Measurements from ENCODE around the gene ERFE. TPM values are rescaled to one million over a fixed set of nuclear protein-coding genes. Genes with fewer than 3 reads are reported as not detected.

ERFE gene
- total and polyA plus RNA-seq, 2 donors (not counting 3 experiments of a cell fraction or from before 2014, with no cell fraction given) = 0.65 to 1.2 TPM

DNA sequence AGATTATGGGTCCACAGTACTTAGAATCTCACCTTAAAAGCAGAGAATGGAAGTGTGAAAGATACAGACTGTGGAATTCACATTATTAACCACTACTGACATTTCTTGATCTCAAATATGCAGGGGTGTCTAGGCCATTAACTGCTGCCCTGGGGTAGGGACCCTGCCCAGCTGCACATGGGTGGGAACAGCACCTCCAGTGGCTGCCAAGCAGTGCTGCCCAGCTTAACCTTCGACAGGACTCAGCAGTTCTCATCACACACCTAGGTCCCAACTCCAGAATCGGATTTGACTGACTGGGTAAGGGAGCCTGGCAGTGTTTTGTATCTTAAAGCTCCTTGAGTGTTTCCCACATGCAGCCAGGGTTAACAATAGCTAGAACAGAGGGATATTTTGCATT is 14.9 kb downstream of the ERFE start:
- POLR2A ChIA-PET = no interaction called here
- no peaks in the 10 kb centered on the region for H3K9me1 ChIP-seq (replicated peaks; ENCODE audit: control insufficient read depth, extremely low read depth, insufficient read depth, low read length)
- no peaks in the 10 kb centered on the region for H4K20me1 ChIP-seq (replicated peaks; ENCODE audit: control insufficient read depth, extremely low read depth, insufficient read depth, low read length)
- dilution Hi-C loops (cut with MboI; ENCODE audit: extremely low pct_ligation_motif_present, low sequenced_read_pairs) (no loop called here), intact Hi-C loops (cut with micrococcal nuclease) (no loop called here)
- CTCF ChIA-PET = no interaction called here
- TF ChIP-seq EZH2 (IDR thresholded peaks at IDR 0.05; ENCODE audit: borderline replicate concordance, low read depth, low read length, severe bottlenecking) (no peak), GATA2 (IDR thresholded peaks at IDR 0.05; ENCODE audit: insufficient read depth, insufficient read length, low read depth, low read length) (no peak), POLR2AphosphoS5 (IDR thresholded peaks at IDR 0.05; ENCODE audit: insufficient read depth, low read depth, low read length) (no peak), MYC (IDR thresholded peaks at IDR 0.05; ENCODE audit: low read depth, low read length) (no peak), JUN (IDR thresholded peaks at IDR 0.05; ENCODE audit: borderline replicate concordance, insufficient read depth, insufficient read length, low read depth) (no peak), FOS (IDR thresholded peaks at IDR 0.05; ENCODE audit: borderline replicate concordance, insufficient read depth, low read length) (no peak), POLR2A (IDR thresholded peaks at IDR 0.05; ENCODE audit: low read depth, low read length) (no peak)
- TF ChIP-seq, protein P1, sequence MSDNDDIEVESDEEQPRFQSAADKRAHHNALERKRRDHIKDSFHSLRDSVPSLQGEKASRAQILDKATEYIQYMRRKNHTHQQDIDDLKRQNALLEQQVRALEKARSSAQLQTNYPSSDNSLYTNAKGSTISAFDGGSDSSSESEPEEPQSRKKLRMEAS (IDR thresholded peaks at IDR 0.05; ENCODE audit: insufficient read depth, insufficient read length) = no peak
- TF ChIP-seq, protein P2, sequence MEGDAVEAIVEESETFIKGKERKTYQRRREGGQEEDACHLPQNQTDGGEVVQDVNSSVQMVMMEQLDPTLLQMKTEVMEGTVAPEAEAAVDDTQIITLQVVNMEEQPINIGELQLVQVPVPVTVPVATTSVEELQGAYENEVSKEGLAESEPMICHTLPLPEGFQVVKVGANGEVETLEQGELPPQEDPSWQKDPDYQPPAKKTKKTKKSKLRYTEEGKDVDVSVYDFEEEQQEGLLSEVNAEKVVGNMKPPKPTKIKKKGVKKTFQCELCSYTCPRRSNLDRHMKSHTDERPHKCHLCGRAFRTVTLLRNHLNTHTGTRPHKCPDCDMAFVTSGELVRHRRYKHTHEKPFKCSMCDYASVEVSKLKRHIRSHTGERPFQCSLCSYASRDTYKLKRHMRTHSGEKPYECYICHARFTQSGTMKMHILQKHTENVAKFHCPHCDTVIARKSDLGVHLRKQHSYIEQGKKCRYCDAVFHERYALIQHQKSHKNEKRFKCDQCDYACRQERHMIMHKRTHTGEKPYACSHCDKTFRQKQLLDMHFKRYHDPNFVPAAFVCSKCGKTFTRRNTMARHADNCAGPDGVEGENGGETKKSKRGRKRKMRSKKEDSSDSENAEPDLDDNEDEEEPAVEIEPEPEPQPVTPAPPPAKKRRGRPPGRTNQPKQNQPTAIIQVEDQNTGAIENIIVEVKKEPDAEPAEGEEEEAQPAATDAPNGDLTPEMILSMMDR (IDR thresholded peaks at IDR 0.05; ENCODE audit: extremely low read depth in 1 of 2, insufficient read depth in 1 of 2, low read depth in 1 of 2, low read length in 2 of 2) = peak; percentile 16 to 23
- no TSS peak for BruUV-seq (replicated peaks)
- no peak overlapping the region for H3K27ac ChIP-seq (ENCODE audit: insufficient read depth, low read depth, low read length)
- peaks cover 10 to 21% of the 10 kb centered on the region in 2 experiments for H3K36me3 ChIP-seq (ENCODE audit: control insufficient read depth in 2 of 2, extremely low read depth in 1 of 2, insufficient read depth in 2 of 2, low read length in 2 of 2)
- no peak overlapping the region for H3K4me3 ChIP-seq (replicated peaks in 1 of 3; ENCODE audit: insufficient read depth in 1 of 3, low read depth in 1 of 3, low read length in 3 of 3)
- H3K4me1 ChIP-seq (ENCODE audit: control insufficient read depth, extremely low read depth, insufficient read depth, low read length) = peaks cover 27% of the 10 kb centered on the region
- H2AFZ ChIP-seq (ENCODE audit: low read depth, low read length) = no peak overlapping the region
- FAIRE-seq (no peak), DNase-seq (ENCODE audit: low read depth, low spot score) (no peak)
- H3K4me2 ChIP-seq (ENCODE audit: insufficient read depth, low read length) = no peak overlapping the region
- H3K27me3 ChIP-seq (ENCODE audit: control insufficient read depth in 2 of 2, insufficient read depth in 2 of 2, low read length in 2 of 2) = no peaks in the 10 kb centered on the region
- no peaks in the 10 kb centered on the region for H3K9me3 ChIP-seq (replicated peaks; ENCODE audit: control insufficient read depth, insufficient read depth, low read length)
- no peak overlapping the region for H3K9ac ChIP-seq (replicated peaks; ENCODE audit: extremely low read depth, insufficient read depth, low read length)
- no peaks in the 10 kb centered on the region for H3K79me2 ChIP-seq (ENCODE audit: control insufficient read depth, insufficient read depth, low read length)

All from endothelial cell of umbilical vein (primary cell).